Right lobe of liver (tissue), 4 donors: Measurements from ENCODE around the gene LMTK2.

Experiments used
- POLR2A ChIP-seq: fragments of 450-650 bp; IDR thresholded peaks from one replicate; pipeline ENCODE4 v1.6.1; 2017; ENCODE audit warnings: antibody characterized with exemption, mild to moderate bottlenecking
- TF ChIP-seq, protein P1 (sequence below), 4 donors: fragments of 200-600 bp in 3 of 4; fragments of 450-650 bp in 1 of 4; IDR thresholded peaks; one replicate each; pipeline versions ENCODE4 v1.5.1 to v1.8.0; 2016 to 2022; ENCODE audit warnings: antibody characterized with exemption in 4 of 4, mild to moderate bottlenecking in 2 of 4
- donor health status: DM: no; HTN: no; CAD: no.
- donor health status: DM: no; HTN: no; CAD: no.
- donor health status: DM: no; HTN: yes; CAD: no.

DNA sequence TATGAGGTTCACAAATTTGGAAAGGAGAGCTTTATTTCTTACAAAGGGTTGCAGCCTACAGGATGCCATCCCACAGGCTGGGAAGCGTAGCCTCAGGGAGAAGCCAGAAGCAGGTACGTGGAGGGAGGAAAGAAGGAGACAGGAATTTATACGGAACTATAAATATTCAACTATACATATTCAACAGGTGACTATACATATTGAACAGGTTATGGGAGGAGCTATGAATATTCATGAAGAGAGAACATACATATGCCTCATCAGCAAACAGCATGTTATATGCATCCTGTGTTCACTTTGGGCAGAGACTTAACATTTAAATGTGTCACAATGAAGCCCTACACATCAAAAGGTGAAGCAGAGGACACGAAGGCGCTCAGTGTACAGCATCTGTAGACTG, 40.5 kb upstream of the LMTK2 start:
- TF ChIP-seq, protein P1, sequence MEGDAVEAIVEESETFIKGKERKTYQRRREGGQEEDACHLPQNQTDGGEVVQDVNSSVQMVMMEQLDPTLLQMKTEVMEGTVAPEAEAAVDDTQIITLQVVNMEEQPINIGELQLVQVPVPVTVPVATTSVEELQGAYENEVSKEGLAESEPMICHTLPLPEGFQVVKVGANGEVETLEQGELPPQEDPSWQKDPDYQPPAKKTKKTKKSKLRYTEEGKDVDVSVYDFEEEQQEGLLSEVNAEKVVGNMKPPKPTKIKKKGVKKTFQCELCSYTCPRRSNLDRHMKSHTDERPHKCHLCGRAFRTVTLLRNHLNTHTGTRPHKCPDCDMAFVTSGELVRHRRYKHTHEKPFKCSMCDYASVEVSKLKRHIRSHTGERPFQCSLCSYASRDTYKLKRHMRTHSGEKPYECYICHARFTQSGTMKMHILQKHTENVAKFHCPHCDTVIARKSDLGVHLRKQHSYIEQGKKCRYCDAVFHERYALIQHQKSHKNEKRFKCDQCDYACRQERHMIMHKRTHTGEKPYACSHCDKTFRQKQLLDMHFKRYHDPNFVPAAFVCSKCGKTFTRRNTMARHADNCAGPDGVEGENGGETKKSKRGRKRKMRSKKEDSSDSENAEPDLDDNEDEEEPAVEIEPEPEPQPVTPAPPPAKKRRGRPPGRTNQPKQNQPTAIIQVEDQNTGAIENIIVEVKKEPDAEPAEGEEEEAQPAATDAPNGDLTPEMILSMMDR (IDR thresholded peaks at IDR 0.05): no peak
- TF ChIP-seq POLR2A: no peak
